SKM-1 (cell line): ENCODE results near the gene ARHGDIG.

Experiments
- DNase-seq: peaks from one replicate; lab custom pipeline; 2025; ENCODE audit not compliant: unreplicated experiment; lab: John Stamatoyannopoulos, UW

Gene ARHGDIG

DNA sequence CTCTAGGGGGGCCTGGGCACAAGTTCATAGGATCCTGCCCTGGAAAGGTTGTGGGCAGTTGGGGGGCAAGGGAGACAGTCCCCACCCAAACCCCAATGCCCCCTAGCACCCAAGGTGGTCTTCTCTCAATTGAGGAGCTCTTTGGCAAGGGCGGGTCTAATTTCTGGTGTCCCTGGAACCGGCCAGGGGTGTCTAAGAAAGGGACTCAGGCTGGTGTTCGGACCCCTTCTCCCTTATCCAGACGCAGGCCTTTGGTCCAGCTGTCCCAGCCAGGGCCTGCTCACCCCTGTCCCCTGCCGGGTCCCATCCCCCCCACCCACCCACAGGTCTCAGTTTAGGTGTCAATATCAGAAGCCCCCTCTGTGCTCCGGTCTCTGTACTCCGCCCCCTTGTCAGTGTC is 860 bp upstream of the ARHGDIG start:
- DNase-seq = no peak

DNA sequence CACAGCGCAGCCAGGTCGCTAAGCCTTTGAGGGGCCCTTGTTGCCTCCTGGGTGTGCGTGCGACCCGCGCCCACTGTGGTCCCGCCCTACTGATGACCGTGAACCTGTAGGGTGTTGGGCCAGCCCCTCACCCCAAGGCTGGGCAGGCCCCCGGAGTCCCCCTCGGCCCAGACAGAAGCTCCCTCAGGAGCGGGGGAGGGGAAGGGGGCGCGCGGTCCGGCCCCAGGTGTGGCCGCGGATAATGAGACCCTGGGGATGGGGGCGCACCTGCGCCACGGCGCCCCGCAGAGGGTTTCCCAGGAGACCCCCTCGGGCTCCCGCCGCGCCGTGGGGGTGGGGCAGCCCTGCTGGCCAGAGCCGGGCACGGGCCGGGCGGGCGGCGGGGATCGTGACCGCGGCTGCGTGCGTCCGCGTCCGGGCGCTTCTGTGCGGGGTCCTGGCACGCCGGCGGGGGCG is 358 bp upstream of the ARHGDIG start:
- no peak for DNase-seq

DNA sequence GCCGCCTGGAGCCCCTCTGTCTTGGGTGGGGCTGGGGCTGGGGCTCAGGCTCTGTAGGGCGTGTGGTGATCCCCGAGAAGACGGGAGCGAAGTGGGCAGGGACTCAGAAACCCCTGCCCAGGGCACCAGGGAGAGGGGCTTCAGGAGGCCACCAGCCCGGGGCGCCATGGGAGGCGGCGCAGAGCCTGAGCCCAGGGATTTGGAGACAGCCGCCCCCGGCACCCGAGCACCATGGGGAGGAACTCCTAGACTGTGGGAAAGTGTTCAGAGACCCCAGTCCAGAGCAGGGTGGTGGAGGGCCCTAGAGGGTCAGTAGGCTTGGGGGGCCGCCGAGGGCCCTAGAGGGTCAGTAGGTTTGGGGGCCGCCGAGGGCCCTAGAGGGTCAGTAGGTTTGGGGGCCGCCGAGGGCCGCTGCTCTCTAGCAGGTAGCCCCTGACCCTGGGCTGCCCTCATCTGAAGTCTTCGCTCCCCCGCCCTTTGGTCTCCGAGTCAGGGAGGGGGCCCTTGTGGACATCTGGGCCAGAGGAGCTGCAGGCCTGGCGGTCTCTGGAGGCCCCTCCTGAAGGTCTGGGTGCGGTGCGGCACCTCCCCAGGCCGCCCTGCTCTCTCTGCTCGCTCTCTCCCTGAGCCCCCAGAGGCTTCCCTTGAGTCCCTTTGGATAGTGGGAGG is 734 bp downstream of the ARHGDIG start:
- DNase-seq = no peak

DNA sequence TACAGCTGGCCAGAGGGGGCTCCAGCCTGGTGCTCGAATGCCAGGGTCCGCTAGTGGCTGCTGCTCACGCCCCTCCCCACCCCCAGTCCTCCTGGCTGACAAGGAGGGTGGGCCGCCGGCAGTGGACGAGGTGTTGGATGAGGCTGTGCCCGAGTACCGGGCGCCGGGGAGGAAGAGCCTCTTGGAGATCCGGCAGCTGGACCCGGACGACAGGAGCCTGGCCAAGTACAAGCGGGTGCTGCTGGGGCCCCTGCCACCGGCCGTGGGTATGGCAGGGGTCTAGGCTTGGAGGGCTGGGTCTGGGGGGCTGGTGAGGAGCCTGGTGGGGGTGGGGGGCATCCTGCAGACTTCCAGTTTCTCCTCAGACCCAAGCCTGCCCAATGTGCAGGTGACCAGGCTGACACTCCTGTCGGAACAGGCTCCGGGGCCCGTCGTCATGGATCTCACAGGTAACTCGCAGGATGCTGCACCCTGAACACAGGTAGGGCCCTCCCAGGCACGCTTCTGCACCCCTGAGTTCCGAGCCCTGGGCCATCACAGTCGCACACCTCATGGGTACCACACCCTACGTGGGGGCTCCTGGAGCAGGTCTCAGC is 1.4 kb downstream of the ARHGDIG start:
- DNase-seq = no peak

- no peak for DNase-seq
These were observed 2.1 kb downstream of the ARHGDIG start for GRCh38 chr16:282491-282890.

DNA sequence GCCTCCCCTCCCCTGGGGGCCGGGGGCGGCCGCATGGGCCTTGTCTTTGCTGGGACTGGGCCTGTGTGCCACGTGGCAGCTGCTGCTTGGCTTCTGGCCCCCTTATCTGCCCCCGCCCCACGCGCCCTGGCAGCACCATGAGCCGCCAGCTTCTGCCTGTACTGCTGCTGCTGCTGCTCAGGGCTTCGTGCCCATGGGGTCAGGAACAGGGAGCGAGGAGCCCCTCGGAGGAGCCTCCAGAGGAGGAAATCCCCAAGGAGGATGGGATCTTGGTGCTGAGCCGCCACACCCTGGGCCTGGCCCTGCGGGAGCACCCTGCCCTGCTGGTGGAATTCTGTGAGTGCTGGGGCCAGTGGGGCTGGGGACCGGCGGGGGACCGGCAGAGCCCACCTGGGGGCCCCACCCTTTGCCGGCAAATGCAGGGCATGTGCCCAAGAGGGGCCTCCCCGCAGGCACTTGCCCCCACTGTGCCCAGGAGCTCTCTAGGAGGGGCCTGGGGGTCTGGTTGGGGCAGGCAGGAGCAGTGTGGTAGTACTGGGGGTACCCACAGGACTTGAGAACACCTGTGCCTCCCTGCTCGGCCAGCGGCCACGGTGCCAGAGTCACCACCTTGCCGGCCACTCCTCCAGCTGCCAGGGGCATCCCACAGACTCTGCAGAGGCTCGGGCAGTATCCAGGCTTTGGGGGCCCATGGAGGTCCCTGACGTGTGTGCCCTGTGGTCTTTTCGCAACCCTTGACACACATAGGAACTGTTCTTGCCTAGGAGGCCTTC is 2.8 kb downstream of the ARHGDIG start, which contains the start of gene PDIA2:
TSS of gene PDIA2 (plus strand) at position 132 of the 773 bp plus-strand sequence. CDS start at position 138, 6 bp downstream.
- DNase-seq = no peak

GRCh38 chr16:284204-285120 is 4.1 kb downstream of the ARHGDIG start:
- no peak for DNase-seq

DNA sequence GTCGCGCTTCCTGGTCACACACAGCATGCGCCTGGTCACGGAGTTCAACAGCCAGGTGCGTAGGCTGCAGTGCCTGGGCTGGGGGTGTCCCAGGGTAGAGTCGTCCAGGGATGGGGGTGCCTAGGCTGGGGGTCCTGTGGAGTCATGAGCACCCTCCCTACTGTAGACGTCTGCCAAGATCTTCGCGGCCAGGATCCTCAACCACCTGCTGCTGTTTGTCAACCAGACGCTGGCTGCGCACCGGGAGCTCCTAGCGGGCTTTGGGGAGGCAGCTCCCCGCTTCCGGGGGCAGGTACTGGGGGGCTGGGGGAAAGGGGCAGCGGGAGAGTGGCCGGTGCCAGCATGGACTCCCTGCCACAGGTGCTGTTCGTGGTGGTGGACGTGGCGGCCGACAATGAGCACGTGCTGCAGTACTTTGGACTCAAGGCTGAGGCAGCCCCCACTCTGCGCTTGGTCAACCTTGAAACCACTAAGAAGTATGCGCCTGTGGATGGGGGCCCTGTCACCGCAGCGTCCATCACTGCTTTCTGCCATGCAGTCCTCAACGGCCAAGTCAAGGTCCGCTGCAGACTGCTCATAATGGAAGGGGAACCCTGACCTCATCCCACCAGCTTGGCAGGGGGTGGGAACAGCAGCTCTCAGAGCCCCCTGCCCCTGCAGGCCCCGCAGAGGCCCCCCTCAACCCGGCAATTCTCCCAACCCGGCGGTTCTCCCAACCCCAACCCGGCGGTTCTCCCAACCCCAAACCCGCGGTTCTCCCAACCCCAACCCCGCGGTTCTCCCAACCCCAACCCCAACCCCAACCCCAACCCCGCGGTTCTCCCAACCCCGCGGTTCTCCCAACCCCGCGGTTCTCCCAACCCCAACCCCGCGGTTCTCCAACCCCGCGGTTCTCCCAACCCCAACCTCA is 5.0 kb downstream of the ARHGDIG start:
- DNase-seq = no peak

DNA sequence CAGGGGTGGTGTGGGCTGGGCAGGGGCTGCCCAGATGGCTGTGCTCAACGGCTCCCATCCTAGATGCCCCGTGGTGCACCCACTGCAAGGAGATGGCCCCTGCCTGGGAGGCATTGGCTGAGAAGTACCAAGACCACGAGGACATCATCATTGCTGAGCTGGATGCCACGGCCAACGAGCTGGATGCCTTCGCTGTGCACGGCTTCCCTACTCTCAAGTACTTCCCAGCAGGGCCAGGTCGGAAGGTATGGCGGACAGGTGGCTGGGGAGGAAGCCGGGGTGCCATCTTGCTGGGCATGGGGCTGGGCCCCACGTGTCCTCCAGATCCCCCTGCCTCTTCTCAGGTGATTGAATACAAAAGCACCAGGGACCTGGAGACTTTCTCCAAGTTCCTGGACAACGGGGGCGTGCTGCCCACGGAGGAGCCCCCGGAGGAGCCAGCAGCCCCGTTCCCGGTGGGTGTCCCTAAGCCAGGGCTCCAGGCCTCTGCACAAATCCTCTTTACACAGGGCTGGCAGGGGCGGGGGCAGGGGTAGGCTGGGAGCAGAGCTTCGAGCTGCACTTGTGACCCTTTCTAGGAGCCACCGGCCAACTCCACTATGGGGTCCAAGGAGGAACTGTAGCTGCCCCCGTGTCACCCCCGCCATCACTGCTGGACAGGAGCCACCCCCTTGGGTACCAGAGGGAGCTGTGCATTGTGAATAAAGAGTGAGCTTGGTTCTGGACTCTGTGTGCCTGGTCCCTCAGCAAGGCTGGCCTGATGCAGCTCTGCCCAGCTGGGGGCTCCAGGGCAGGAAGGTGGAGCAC is 6.3 kb downstream of the ARHGDIG start:
- no peak for DNase-seq

DNA sequence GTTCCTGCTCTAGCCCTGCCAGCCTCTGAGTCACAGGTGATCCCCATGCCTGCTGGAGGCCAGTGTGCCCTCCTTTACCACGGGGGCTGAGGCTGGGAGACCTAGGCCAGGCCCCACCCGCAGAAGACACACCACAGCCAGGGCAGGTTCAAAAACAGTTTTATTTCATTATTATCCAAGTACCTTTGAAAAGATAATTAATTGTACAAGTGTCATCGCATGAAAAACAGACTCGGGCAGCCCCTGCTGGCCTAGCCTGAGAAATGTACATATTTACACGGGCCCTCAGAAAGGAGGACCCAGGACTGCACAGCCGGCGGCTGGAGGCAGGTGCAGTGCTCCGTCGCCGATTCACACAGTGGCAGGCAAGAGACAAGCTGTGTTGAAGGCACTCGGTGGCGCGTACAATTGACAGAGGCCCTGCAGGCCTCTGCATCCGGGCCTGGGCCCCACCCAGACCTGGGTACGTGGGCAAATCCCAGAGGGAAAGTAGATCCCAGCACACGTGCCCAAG is 7.0 kb downstream of the ARHGDIG start:
- no peak for DNase-seq

DNA sequence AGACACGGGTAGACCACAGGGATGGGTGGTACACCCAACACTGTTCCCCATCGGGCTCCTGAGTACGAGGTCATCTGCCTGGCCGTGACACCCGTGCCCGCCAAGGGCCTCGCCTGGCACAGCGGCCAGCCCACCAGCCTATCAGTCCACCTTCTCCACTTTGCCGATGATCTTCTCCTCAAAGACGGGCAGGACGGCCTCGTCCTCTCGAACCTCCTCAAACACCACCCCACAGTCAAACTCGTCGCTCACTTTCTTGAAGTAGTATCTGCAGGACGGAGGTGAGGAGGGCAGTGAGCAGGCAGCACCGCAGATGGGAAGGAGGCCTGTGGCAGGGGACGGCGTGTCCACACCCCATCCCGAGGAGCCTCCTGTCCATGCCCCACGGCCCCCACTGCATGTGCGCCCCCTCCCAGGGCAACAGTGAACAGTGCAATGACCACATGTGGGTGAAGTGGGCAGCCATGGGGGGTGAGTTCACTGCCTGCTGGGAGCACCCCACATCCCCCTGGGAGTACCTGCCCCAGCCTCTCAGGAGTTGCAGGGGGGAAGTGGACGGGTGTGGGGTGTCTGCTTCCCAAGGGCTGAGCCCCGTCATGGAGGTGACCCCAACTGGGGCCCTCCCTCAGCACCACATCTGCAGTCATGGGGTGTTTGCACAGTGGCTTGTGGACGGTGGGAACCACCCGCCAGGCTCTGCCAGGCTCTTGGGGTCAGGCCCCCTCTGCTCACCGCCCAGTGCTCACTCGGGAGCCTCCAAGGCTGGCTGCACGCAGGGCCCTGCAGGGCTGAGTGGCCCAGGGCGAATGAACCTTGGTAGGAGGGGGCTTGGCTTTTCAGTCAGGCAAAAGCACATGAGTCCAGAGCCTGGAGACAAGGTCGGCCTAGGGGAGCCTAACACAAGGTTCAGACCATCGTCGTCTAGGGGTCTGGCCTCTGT is 7.9 kb downstream of the ARHGDIG start:
- DNase-seq = no peak

DNA sequence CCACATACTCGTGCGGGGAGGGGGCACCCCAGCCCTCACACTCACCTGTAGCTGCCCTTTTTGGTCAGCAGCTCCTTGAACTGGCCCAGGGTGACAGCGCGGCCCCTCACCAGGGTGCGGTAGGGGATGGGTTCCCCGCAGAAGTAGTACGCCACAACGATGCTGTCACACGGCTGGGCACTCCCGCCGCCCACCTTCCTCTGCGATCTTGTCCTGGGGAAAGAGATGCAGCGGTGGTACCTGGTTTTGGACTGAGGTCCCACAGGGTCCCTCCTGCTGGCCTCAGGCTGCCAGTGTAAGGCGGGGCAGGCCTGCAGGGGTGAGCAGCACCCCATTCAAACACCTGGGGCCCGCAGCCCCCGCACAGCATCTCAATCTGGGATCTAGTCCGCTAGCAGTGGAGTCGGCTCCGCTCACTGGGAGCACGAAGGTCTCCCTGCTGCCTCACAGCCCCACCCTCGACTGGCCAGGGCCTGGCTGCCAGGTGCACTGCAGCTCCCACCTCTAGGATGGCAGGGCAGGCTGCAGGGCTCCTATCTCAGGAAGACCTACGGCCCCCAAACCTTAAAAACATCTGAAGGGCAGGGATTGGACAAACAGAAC is 9.1 kb downstream of the ARHGDIG start:
- no peak for DNase-seq

DNA sequence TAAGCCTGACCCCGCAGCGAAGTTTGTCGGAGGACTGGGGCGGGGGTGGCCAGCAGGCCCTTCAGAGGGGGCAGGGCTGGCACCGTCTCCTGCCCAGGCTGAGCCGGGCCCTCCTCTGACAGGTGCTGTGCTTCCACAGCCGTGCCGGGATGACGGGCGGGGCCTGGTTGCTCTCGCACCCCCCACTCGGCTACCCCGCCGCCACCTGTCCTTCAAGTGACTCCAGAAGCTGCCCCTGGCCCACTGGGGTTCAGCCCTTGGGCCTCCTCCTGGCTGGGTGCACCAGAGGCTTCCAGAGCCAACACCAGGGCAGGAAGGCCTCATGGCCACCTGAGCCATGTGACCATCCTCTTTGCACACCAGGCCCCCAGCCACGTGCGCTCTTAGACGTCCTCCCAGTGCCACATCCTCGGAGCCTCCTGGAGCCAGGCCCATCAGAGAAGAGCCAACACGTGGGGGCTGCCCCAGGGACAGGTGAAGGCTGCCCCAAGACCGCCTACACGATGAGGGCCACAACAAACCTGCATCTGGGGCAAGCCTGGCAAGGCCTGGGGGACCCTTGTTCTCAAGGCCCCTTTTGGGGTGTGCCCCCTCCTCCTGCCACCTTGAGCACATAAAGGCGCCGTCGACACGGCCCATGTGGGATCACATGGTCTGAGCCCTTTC is 9.8 kb downstream of the ARHGDIG start:
- no peak for DNase-seq

- DNase-seq = no peak
These were observed 10.5 kb downstream of the ARHGDIG start for GRCh38 chr16:290681-291405.

- no peak for DNase-seq
These were observed 11.1 kb downstream of the ARHGDIG start for GRCh38 chr16:291539-291938.

GRCh38 chr16:293043-293775 is 12.8 kb downstream of the ARHGDIG start:
- no peak for DNase-seq
